AG04450 (cell line): ENCODE results near the gene CCDC106. TPM values are rescaled to one million over a fixed set of nuclear protein-coding genes. Genes with fewer than 3 reads are reported as not detected.

ENCODE experiments used
- CTCF ChIA-PET: fragments of 300-600, 350-600 bp; formaldehyde crosslinking; extraction: SDS; loops from one replicate; lab custom pipeline; 2022; ENCODE audit warnings: antibody characterized with exemption, inconsistent platforms; lab: Charles Lee
- POLR2A ChIA-PET: fragments of 350-600 bp; formaldehyde crosslinking; extraction: SDS; loops from one replicate; lab custom pipeline; 2021; ENCODE audit warnings: antibody characterized with exemption, inconsistent platforms; lab: Yijun Ruan, JAX
- DNase-seq: peaks from one replicate; pipeline ENCODE4 v3.0.0-alpha.2; 2011; ENCODE audit warnings: low read depth, low spot score
- H3K27ac ChIP-seq: one replicate; pipeline ENCODE4 v1.5.1; 2012; ENCODE audit warnings: low read depth, low read length, control low read depth
- H3K27me3 ChIP-seq: one replicate; pipeline ENCODE4 v1.6.0; 2012; ENCODE audit warnings: low read length; ENCODE audit not compliant: control insufficient read depth, insufficient read depth
- H3K4me3 ChIP-seq: 2 replicates; pipeline ENCODE4 v1.5.1; 2011; ENCODE audit warnings: mild to moderate bottlenecking, low read depth, low read length, control low read depth
- H3K9me3 ChIP-seq: 2 replicates; pipeline ENCODE4 v1.5.1; 2012; ENCODE audit warnings: low read length; ENCODE audit not compliant: control insufficient read depth, insufficient read depth
- CTCF ChIP-seq: IDR thresholded peaks from 2 replicates; pipeline ENCODE4 v1.5.1; 2011; ENCODE audit warnings: low read depth, low read length, control low read depth, inconsistent platforms
- polyA plus RNA-seq: library from polyadenylated mRNA; depleted of rRNA; stranded (reverse); fragments of >200 nt; gene quantifications from 2 replicates; pipeline ENCODE4 v1.2.3, GENCODE V29; 2011

CCDC106 gene
- polyA plus RNA-seq, 1 experiment = 6.2 TPM

- no peak for TF ChIP-seq CTCF
- Histone ChIP-seq H3K4me3 (peak overlapping the region; percentile 84), H3K27me3 (no peaks in the 10 kb centered on the region), H3K27ac (peak overlapping the region; percentile 52), H3K9me3 (no peaks in the 10 kb centered on the region; the same call in 1 of the 2 replicates)
- CTCF ChIA-PET = interaction anchor here (1.5 kb wide), 1 partner anchor 9 kb away, joined by 7 read pairs; no protein-coding TSS in a partner anchor
- no peak for DNase-seq
- POLR2A ChIA-PET = no interaction called here
Observed at GRCh38 chr19:55643887-55644176, 4.2 kb upstream of the CCDC106 start.

- ChIA-PET POLR2A (interaction anchor here (1.7 kb wide), 1 partner anchor 12 kb away, joined by 3 read pairs; no protein-coding TSS in a partner anchor), CTCF (interaction anchor here (0.6 to 1.5 kb wide), 2 partner anchors 9 to 141 kb away, joined by 4 to 7 read pairs; no protein-coding TSS in a partner anchor)
- Histone ChIP-seq H3K9me3 (no peaks in the 10 kb centered on the region; the same call in 1 of the 2 replicates), H3K4me3 (peak overlapping the region; percentile 84), H3K27me3 (no peaks in the 10 kb centered on the region), H3K27ac (no peak overlapping the region)
- no peak for TF ChIP-seq CTCF
- DNase-seq = no peak
Observed at GRCh38 chr19:55644191-55644833, 3.7 kb upstream of the CCDC106 start.

- CTCF ChIA-PET = interaction anchor here (0.6 to 2.1 kb wide), 5 partner anchors 8 to 177 kb away, joined by 3 to 7 read pairs (median 4); no protein-coding TSS in a partner anchor
- H3K27ac ChIP-seq = no peak overlapping the region
- POLR2A ChIA-PET = interaction anchor here (0.7 to 1.7 kb wide), 2 partner anchors 12 to 103 kb away, joined by 3 read pairs; no protein-coding TSS in a partner anchor
- no peaks in the 10 kb centered on the region; the same call in 1 of the 2 replicates for H3K9me3 ChIP-seq
- no peaks in the 10 kb centered on the region for H3K27me3 ChIP-seq
- no peak for TF ChIP-seq CTCF
- DNase-seq = no peak
- H3K4me3 ChIP-seq = peak overlapping the region; percentile 84
Observed at GRCh38 chr19:55644842-55645511, 3.0 kb upstream of the CCDC106 start.

GRCh38 chr19:55645512-55645881 lies 2.5 kb upstream of the CCDC106 start:
- no peaks in the 10 kb centered on the region; the same call in 1 of the 2 replicates for H3K9me3 ChIP-seq
- TF ChIP-seq CTCF = no peak
- no peak overlapping the region for H3K4me3 ChIP-seq
- no peaks in the 10 kb centered on the region for H3K27me3 ChIP-seq
- CTCF ChIA-PET = interaction anchor here (0.7 to 2.1 kb wide), 4 partner anchors 9 to 178 kb away, joined by 3 to 6 read pairs (median 4); no protein-coding TSS in a partner anchor
- H3K27ac ChIP-seq = no peak overlapping the region
- no peak for DNase-seq
- POLR2A ChIA-PET = interaction anchor here (0.7 to 1.7 kb wide), 2 partner anchors 13 to 104 kb away, joined by 3 read pairs; no protein-coding TSS in a partner anchor
